Ovary (tissue), 9 donors: ENCODE results near the gene NUDT6. TPM values are rescaled to one million over a fixed set of nuclear protein-coding genes. Genes with fewer than 3 reads are reported as not detected.
"Not testable (repeated sequence)": the region's sequence is repeated elsewhere in the genome, so short reads cannot be mapped to it uniquely, and the experiment has no call there.

ENCODE experiments used
- DNase-seq, 5 donors: peaks; one replicate each; pipeline ENCODE4 v3.0.0-alpha.2; 2019 to 2020
- H3K27ac ChIP-seq, 2 donors: fragments of 200-600 bp; one replicate each; pipeline versions ENCODE4 v1.5.1 to v1.8.0; 2019 to 2022
- H3K27me3 ChIP-seq: fragments of 200-600 bp; one replicate; pipeline ENCODE4 v1.8.0; 2022
- H3K36me3 ChIP-seq: fragments of 200-600 bp; sonication (generic); one replicate; pipeline ENCODE4 v1.5.1; 2019
- H3K4me1 ChIP-seq: one replicate; pipeline ENCODE4 v1.8.1; 2013; ENCODE audit warnings: mild to moderate bottlenecking, moderate library complexity; ENCODE audit not compliant: insufficient read depth
- H3K4me3 ChIP-seq: fragments of 200-600 bp; sonication (generic); one replicate; pipeline ENCODE4 v1.5.1; 2017
- H3K9me3 ChIP-seq, 2 donors: fragments of 200-600 bp in 1 of 2; sonication (generic) in 1 of 2; one replicate each; pipeline versions ENCODE4 v1.5.1 to v1.8.1; 2013 to 2019; ENCODE audit warnings: mild to moderate bottlenecking in 1 of 2, moderate library complexity in 1 of 2
- CTCF ChIP-seq, 3 donors: fragments of 450-650 bp in 2 of 3; fragments of 200-600 bp in 1 of 3; IDR thresholded peaks; one replicate each; pipeline versions ENCODE4 v1.5.1 to v1.8.0; 2016 to 2022; ENCODE audit warnings: antibody characterized with exemption in 3 of 3, mild to moderate bottlenecking in 1 of 3
- EP300 ChIP-seq: sonication (generic); formaldehyde crosslinking; IDR thresholded peaks from one replicate; pipeline ENCODE4 v1.6.1; 2017; ENCODE audit warnings: antibody characterized with exemption
- POLR2A ChIP-seq: fragments of 450-650 bp; IDR thresholded peaks from one replicate; pipeline ENCODE4 v1.6.1; 2017; ENCODE audit warnings: antibody characterized with exemption, mild to moderate bottlenecking, moderate library complexity
- WGBS, 3 donors: extraction: QIAGEN DNeasy Blood & Tissue Kit in 1 of 3; methylation state at CpG; one replicate each; pipeline versions ENCODE4 v1.1.5 to v1.1.7; 2013 to 2017; 5-methylcytosine and 5-hydroxymethylcytosine counted together
- intact Hi-C, 4 donors: fragments of 100-400 bp; cut with DNase I; formaldehyde crosslinking; loops; one replicate each; pipeline versions ENCODE4 v1.11.0 to v1.15.1; 2022 to 2023
- polyA plus RNA-seq, 2 donors: library from polyadenylated mRNA; stranded (reverse); fragments of 200-250 nt in 1 of 2; fragments of 350-450 nt in 1 of 2; fragmentation: Illumina TruSeq in 1 of 2; extraction: RNeasy Lipid Tissue Mini Kit (QIAGEN cat#74804) in 1 of 2; gene quantifications; one replicate each; pipeline ENCODE4 v1.2.3, GENCODE V29; 2013 to 2014
- total RNA-seq, 7 donors: library from RNA; depleted of rRNA in 2 of 7; stranded (reverse); fragments of >200 nt in 2 of 7; fragmentation: NEBNext Ultra II Directional in 3 of 7; extraction: Animal tissue kit (Norgen Biotek cat#: 25700) in 3 of 7; gene quantifications; one replicate each; pipeline versions ENCODE4 v1.1.0 to v1.2.4, GENCODE V29; 2016 to 2023
- donor health status: DM: no; HTN: no; CAD: no; lungs with moderate emphysema.
- donor health status: DM: no; HTN: no; CAD: no.
- donor health status: Bipolar disorder and iron deficiency.
- donor health status: DM: yes; HTN: yes; CAD: no.
- donor health status: DM: no; HTN: no; CAD: no.
- donor health status: DM: yes; HTN: yes; CAD: no.

Gene NUDT6
- total and polyA plus RNA-seq, 9 donors: 4.6 to 8.1 (median 5.7) TPM

- Histone ChIP-seq H3K36me3 (no peaks in the 10 kb centered on the region), H3K27me3 (no peaks in the 10 kb centered on the region), H3K4me1 (no peaks in the 10 kb centered on the region), H3K9me3 (no peaks in the 10 kb centered on the region), H3K4me3 (no peak overlapping the region), H3K27ac (no peak overlapping the region)
- no peak for DNase-seq
- 32 to 54% (median 41%) methylated on average over 3 of the region's 3 CpGs for WGBS, 3 donors
- no peak for TF ChIP-seq EP300
- TF ChIP-seq CTCF (IDR thresholded peaks at IDR 0.05): no peak
- TF ChIP-seq POLR2A: no peak
- intact Hi-C loops: no loop called here
Observed at GRCh38 chr4:122845760-122846159, 76.6 kb downstream of the NUDT6 start.

- Histone ChIP-seq H3K4me1 (no peaks in the 10 kb centered on the region), H3K27ac (no peak overlapping the region), H3K9me3 (no peaks in the 10 kb centered on the region), H3K27me3 (no peaks in the 10 kb centered on the region), H3K4me3 (no peak overlapping the region), H3K36me3 (no peaks in the 10 kb centered on the region)
- intact Hi-C loops: no loop called here
- 88 to 91% (median 89%) methylated on average over 3 of the region's 3 CpGs for WGBS, 3 donors
- no peak for DNase-seq
- TF ChIP-seq POLR2A: no peak
- TF ChIP-seq CTCF (IDR thresholded peaks at IDR 0.05): no peak
- no peak for TF ChIP-seq EP300
Observed at GRCh38 chr4:122845066-122845465, 77.3 kb downstream of the NUDT6 start.

- H3K27me3 ChIP-seq, H3K36me3 ChIP-seq, DNase-seq, H3K27ac ChIP-seq, intact Hi-C loops, H3K4me1 ChIP-seq, H3K9me3 ChIP-seq, H3K4me3 ChIP-seq: not testable (repeated sequence)
- 95 to 100% (median 100%) methylated on average over 1 of the region's 1 CpG for WGBS, 3 donors
Observed at GRCh38 chr4:122844391-122844790, 78.0 kb downstream of the NUDT6 start.

GRCh38 chr4:122842984-122843531 lies 79.3 kb downstream of the NUDT6 start:
- H3K4me3 ChIP-seq: no peak overlapping the region
- no peaks in the 10 kb centered on the region for H3K9me3 ChIP-seq
- H3K27ac ChIP-seq: no peak overlapping the region
- H3K36me3 ChIP-seq: no peaks in the 10 kb centered on the region
- 74 to 87% (median 83%) methylated on average over 4 of the region's 4 CpGs for WGBS, 3 donors
- no peaks in the 10 kb centered on the region for H3K4me1 ChIP-seq
- DNase-seq: no peak
- intact Hi-C loops: no loop called here
- H3K27me3 ChIP-seq: no peaks in the 10 kb centered on the region
- TF ChIP-seq CTCF (IDR thresholded peaks at IDR 0.05) (no peak), POLR2A (no peak)

Other genes with a start within 250 kb of the NUDT6 start
- gene BBS12, start 189.9 kb downstream of the NUDT6 start, total RNA-seq: 1 to 10 TPM; 3.1 to 6.8 (median 3.8) TPM
- 1 to 10 TPM; 2.6 to 4.2 TPM for gene BBS12, start 189.9 kb downstream of the NUDT6 start, polyA plus RNA-seq
- gene FGF2, start 95.8 kb downstream of the NUDT6 start, total RNA-seq: 10 to 100 TPM; 11.7 to 36.0 (median 31.7) TPM
- 1 to 10 TPM; 7.4 to 9.4 TPM for gene FGF2, start 95.8 kb downstream of the NUDT6 start, polyA plus RNA-seq